ENCODE data around the gene RPS5.
"Not testable (repeated sequence)": the region's sequence is repeated elsewhere in the genome, so short reads cannot be mapped to it uniquely, and the experiment has no call there.

The RPS5 gene

DNA sequence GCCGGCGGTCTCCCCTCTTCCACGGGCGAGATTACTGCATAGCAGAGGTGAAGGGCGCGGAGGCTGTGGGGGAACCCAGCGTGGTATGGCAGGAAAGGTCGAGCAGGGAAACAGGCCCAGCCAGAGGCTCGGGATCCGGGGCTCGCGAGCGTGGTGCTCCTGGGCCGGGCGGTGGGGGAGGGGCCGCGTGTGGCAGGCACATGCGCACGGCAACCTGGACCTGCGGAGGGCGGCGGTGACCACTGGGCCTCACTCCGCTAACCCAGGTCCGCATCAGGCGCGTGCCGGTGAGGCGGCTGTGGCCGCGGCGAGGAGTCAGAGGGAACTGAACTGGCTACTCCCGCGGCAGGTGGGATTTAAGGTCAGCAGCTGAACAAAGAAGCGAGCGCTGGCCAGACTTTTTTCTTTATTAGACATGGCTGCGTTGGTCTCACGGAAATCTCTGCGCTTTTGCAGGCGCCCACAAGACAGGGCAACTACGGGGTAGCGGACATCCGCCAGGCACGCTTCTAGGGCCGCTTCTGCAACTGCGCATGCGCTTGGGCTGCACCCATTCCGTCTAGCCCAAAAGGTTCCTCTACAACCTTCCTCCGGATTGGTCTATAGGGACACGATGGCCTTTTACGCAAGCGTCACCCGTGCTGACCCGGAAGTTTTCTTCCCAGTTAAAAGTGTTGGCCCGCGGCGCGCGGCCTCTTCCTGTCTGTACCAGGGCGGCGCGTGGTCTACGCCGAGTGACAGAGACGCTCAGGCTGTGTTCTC lies at the start of gene RPS5:
TSS of gene RPS5 (plus strand) at position 694 of the 762 bp plus-strand sequence. CDS start 869 bp downstream, outside the sequence.
- peak; percentile 98 for DNase-seq

DNA sequence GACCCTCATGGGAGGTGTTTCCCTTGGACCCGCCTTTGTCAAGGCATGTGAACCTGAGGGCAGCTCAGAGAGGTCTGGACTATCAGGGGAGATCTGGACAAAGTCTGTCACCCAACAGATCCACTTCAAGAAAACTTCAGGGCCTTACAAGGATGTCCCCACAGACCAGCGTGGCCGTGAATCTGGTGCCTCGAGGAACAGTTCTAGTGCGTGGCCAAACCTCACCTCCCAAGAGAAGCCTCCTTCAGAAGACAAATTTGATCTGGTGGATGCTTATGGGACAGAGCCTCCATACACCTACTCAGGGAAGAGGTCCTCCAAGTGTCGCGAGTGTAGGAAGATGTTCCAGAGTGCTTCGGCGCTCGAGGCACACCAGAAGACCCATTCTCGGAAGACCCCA lies 48.7 kb upstream of the RPS5 start:
- no peak for DNase-seq

DNA sequence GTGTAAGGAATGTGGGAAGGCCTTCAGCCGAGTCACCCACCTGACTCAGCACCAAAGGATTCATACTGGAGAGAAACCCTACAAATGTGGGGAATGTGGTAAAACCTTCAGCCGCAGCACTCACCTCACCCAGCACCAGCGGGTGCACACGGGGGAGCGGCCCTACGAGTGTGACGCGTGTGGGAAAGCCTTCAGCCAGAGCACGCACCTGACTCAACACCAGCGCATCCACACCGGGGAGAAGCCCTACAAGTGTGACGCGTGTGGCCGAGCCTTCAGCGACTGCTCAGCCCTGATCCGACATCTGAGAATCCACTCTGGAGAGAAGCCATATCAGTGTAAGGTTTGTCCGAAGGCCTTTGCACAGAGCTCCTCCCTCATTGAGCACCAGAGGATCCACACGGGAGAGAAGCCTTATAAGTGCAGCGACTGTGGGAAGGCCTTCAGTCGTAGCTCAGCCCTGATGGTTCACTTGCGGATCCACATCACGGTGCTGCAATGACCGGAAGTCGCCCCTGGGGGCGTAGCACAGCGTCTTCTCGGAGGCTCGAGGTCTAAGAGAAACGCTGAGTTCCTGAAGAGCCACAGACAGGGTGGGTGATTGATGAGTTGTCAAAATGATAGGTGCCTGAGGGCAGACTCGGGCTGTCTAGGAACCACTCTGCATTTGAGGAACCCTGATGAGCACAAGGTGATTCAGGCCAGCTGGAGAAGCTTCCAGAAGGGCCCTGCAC lies 48.1 kb upstream of the RPS5 start:
- DNase-seq: no peak

- no peak for DNase-seq
Measured at GRCh38 chr19:58345558-58345957, 41.5 kb upstream of the RPS5 start.

- DNase-seq: peak; percentile 68
Measured at GRCh38 chr19:58346961-58347929, 39.8 kb upstream of the RPS5 start.

- not testable (repeated sequence) for DNase-seq
Measured at GRCh38 chr19:58348080-58348479, 39.0 kb upstream of the RPS5 start.

GRCh38 chr19:58349590-58349989 lies 37.5 kb upstream of the RPS5 start:
- DNase-seq: no peak

GRCh38 chr19:58350001-58350861 lies 36.8 kb upstream of the RPS5 start:
- DNase-seq: no peak

DNA sequence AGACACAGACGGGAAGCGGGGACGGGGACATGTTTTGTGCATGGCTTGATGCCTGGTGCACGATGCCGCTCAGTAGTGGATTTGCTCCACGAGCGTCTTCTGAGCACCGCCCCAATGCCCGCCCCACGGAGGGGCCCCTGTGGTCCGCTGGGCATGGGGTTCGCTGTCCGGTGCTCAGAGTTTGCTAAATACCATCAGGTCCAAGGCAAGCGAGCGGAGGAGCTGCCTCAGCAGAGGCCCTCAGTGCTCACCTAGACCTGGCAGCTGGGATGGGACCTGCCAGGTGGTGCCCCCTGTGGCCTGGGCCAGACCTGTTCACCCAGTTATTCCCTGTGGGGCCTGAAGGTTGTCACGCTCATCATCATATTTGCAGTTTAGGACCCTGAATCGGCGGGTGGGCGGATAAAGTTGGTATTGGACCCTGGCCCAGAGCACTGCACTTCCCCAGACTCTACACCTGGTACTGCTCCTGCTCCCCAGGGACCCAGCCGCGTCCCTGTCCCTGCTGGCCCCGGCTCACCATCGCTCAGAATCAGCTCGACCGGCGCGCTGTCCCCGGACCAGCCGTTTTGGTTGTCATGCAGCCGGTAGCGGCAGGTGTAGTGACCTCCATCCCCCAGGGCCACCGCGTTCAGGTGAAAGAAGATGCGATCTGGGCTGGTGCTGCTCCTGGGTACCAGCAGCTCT lies 36.1 kb upstream of the RPS5 start:
- no peak for DNase-seq

- no peak for DNase-seq
Measured at GRCh38 chr19:58351558-58351878, 35.6 kb upstream of the RPS5 start.

- no peak for DNase-seq
Measured at GRCh38 chr19:58351990-58352755, 34.9 kb upstream of the RPS5 start.

DNA sequence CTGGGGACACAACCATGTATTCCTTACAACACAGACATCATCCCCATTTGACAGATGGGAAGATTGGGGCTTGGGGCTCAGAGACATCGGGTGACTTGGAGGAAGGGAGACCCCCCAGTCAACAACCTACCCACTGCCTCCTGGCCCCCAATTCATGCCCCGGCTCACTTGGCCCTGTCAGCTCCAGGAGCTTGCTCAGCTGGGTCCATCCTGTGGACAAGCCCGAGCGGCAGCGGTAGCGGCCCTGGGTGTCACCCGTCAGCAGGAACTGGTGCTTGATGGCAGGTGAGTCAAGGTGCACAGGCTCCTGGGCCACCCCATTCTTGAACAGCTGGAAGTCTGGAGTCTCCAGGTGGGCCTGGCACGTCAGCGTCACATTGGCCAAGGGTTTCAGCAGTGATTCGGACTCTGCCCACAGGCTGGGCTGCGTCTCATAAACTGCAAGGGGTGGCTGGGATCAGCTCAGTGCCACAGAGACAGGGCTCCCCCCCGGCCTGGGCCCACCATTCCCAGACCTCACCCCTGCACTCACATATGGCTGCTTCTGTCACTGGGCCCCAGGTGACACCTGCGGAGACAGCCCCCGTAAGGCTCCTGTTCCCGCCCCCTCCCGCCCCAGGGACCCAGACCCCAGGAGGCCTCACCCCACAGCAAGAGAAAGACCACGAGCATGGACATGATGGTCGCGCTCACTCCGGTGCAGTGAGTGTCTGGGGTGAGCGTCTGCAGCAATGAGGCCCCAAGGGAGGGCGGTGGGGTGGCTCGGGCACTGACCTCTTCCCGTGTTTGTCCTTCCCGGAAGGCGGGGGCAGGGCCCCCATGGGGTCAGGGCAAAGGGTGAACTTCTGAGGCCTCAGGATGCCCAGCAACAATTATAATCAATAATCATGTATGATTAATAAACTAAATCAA lies 34.1 kb upstream of the RPS5 start, which contains the start of gene A1BG:
TSS of gene A1BG (minus strand) at position 733 of the 912 bp plus-strand sequence. CDS start at position 678, 55 bp downstream.
- no peak for DNase-seq

- DNase-seq: no peak
Measured at GRCh38 chr19:58353717-58354477, 33.2 kb upstream of the RPS5 start.

GRCh38 chr19:58354478-58355030 lies 32.5 kb upstream of the RPS5 start:
- no peak for DNase-seq

DNA sequence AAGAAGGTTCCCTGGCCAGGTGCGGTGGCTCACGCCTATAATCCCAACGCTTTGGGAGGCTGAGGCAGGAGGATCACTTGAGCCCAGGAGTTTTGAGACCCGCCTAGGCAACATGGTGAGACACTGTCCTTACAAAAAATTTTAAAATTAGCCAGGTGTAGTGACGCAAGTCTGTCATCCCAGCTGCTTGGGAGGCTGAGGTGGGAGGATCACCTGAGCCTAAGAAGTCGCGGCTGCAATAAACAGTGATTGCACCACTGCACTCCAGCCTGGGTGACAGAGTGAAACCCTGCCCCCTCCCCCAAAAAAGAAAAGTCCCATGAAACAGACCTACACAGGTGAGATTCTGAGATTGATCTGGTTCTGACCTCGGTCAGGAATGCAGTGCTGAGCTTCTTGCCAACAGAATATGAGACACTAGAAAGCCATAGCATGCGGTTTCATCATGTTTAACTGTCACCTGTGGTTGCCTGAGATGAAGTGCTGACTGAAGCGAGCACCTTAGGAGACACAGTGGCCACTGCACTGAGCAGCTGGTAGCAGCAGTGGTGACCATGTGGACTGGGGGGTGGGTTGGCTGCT lies 31.8 kb upstream of the RPS5 start:
- no peak for DNase-seq

GRCh38 chr19:58355908-58356765 lies 30.9 kb upstream of the RPS5 start:
- DNase-seq: no peak

Data from COR-L47 (cell line).